ENCODE measurements around the gene PI4K2B.

Gene PI4K2B

GRCh38 chr4:25312496-25313200 lies 78.8 kb downstream of the PI4K2B start, which contains the start of gene ZCCHC4:
Gene ZCCHC4, plus strand, starts transcription at chr4:25312774. Its CDS starts 36 bp downstream, at chr4:25312810.
- no peaks in the 10 kb centered on the region for H3K9me3 ChIP-seq (ENCODE audit: control insufficient read depth, insufficient read depth, low read depth, low read length)
- POLR2A ChIA-PET: interaction anchor here (0.7 to 1.5 kb wide), 6 partner anchors 29 to 153 kb away, joined by 3 to 7 read pairs (median 4); partner anchors contain the start of genes ANAPC4 and SEPSECS
- no peaks in the 10 kb centered on the region for H3K4me1 ChIP-seq (ENCODE audit: control insufficient read depth, insufficient read depth, low read length)
- H3K4me3 ChIP-seq (ENCODE audit: low read depth, low read length): peak within 1 kb of the TSS; percentile 94
- CTCF ChIA-PET: interaction anchor here (0.6 to 2.3 kb wide), 32 partner anchors 9 to 204 kb away, joined by 3 to 25 read pairs (median 4); partner anchors contain the start of genes ANAPC4 and PI4K2B
- H3K27ac ChIP-seq (ENCODE audit: extremely low read depth, low read depth, low read length): 0 out of 2 replicates have a peak within 1 kb of the TSS, but pooled peaks have one; percentile 3
- peaks cover 6 to 25% of the 10 kb centered on the region in 2 experiments; a peak in 2 of 3 replicates for H3K36me3 ChIP-seq (ENCODE audit: control insufficient read depth in 2 of 2, insufficient read depth in 1 of 2, low read length in 2 of 2)
- peak; percentile 34 for TF ChIP-seq ZFHX2 (tag by site-specific recombination; conservative IDR thresholded peaks at IDR 0.05)
- TF ChIP-seq ZNF24 (tag by site-specific recombination; IDR thresholded peaks at IDR 0.05): peak; percentile 92
- peak; percentile 69 for TF ChIP-seq ZNF843 (tag by site-specific recombination; IDR thresholded peaks at IDR 0.05)
- no peak for TF ChIP-seq ZNF174 (tag by site-specific recombination; IDR thresholded peaks at IDR 0.05)
- TF ChIP-seq ZSCAN18 (tag by site-specific recombination; IDR thresholded peaks at IDR 0.05): no peak
- TF ChIP-seq REST (tag by site-specific recombination; IDR thresholded peaks at IDR 0.05): no peak; the same call in 1 of the 2 replicates
- TF ChIP-seq HOXC10 (CRISPR knock-in tag; IDR thresholded peaks at IDR 0.05): no peak
- no peak for TF ChIP-seq ELK4 (IDR thresholded peaks at IDR 0.05; ENCODE audit: borderline replicate concordance, low read depth, low read length)
- peak; percentile 56; the same call in 1 of the 2 replicates for TF ChIP-seq ZBTB10 (tag by site-specific recombination; IDR thresholded peaks at IDR 0.05)
- TF ChIP-seq KLF10 (tag by site-specific recombination; IDR thresholded peaks at IDR 0.05): no peak; the same call in 1 of the 2 replicates
- no peak for TF ChIP-seq ZNF677 (tag by site-specific recombination; IDR thresholded peaks at IDR 0.05)
- TF ChIP-seq ZNF157 (tag by site-specific recombination; IDR thresholded peaks at IDR 0.05): no peak
- TF ChIP-seq SCRT2 (tag by site-specific recombination; IDR thresholded peaks at IDR 0.05): no peak; the same call in 1 of the 2 replicates
- TF ChIP-seq SETDB1 (IDR thresholded peaks at IDR 0.05; ENCODE audit: insufficient read length, low read length): peak; percentile 48
- no peak for TF ChIP-seq GFI1B (tag by site-specific recombination; IDR thresholded peaks at IDR 0.05)
- TF ChIP-seq HOXD13 (CRISPR knock-in tag; IDR thresholded peaks at IDR 0.05; ENCODE audit: borderline replicate concordance): no peak
- TF ChIP-seq ZNF175 (tag by site-specific recombination; IDR thresholded peaks at IDR 0.05): no peak
- no peak for TF ChIP-seq ZBTB1 (tag by site-specific recombination; IDR thresholded peaks at IDR 0.05)
- TF ChIP-seq ZFP69B (tag by site-specific recombination; IDR thresholded peaks at IDR 0.05): peak; percentile 52; the same call in 1 of the 2 replicates
- TF ChIP-seq GLIS1 (tag by site-specific recombination; IDR thresholded peaks at IDR 0.05): no peak
- TF ChIP-seq ZNF529 (tag by site-specific recombination; IDR thresholded peaks at IDR 0.05; ENCODE audit: insufficient replicate concordance): no peak
- peak; percentile 82 for TF ChIP-seq ZNF394 (tag by site-specific recombination; IDR thresholded peaks at IDR 0.05; ENCODE audit: borderline replicate concordance)
- peak; percentile 39; the same call in 1 of the 2 replicates for TF ChIP-seq ZBTB20 (tag by site-specific recombination; IDR thresholded peaks at IDR 0.05)
- no peak for TF ChIP-seq ZNF645 (tag by site-specific recombination; IDR thresholded peaks at IDR 0.05)
- no peak for TF ChIP-seq ZNF654 (tag by site-specific recombination; IDR thresholded peaks at IDR 0.05; ENCODE audit: low read depth)
- TF ChIP-seq ZNF670 (tag by site-specific recombination; IDR thresholded peaks at IDR 0.05; ENCODE audit: low read depth): no peak
- TF ChIP-seq ZNF747 (tag by site-specific recombination; IDR thresholded peaks at IDR 0.05): no peak
- TF ChIP-seq RBAK (tag by site-specific recombination; IDR thresholded peaks at IDR 0.05): no peak
- peak; percentile 82 for TF ChIP-seq SP7 (tag by site-specific recombination; IDR thresholded peaks at IDR 0.05)

All from HEK293 (cell line).